22Rv1 (cell line): ENCODE measurements around the gene FABP7.

Experiments
- H3K27ac ChIP-seq: fragments of 450-650 bp; 2 replicates; pipeline ENCODE4 v1.5.1; 2017
- ZFX ChIP-seq: fragments of 450-650 bp; IDR thresholded peaks from 2 replicates; pipeline ENCODE4 v1.6.1; 2017; ENCODE audit warnings: antibody characterized with exemption, borderline replicate concordance
- TF ChIP-seq, protein P1 (sequence below): fragments of 450-650 bp; IDR thresholded peaks from 2 replicates; pipeline ENCODE4 v1.5.1; 2017; ENCODE audit warnings: mild to moderate bottlenecking

Gene FABP7

DNA sequence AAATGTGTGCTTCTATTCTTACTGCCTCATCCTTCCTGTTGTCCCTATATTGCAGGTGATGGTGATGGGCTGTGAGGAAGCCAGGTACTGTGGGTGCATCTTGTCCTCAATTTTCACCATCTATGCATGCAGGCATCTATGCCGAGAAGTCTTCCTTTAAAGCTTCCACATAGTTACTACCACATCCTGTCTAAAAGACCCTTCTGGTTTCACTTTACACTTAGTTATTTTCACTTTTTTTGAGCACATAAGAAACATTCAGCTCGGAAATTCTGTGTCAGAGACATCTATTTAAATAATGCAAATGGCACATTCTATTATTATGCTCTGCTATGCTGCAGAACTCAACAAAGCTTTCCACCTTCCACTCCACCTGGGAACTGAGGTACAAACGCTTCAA, 28.2 kb upstream of the FABP7 start:
- no peak for TF ChIP-seq ZFX
- TF ChIP-seq, protein P1, sequence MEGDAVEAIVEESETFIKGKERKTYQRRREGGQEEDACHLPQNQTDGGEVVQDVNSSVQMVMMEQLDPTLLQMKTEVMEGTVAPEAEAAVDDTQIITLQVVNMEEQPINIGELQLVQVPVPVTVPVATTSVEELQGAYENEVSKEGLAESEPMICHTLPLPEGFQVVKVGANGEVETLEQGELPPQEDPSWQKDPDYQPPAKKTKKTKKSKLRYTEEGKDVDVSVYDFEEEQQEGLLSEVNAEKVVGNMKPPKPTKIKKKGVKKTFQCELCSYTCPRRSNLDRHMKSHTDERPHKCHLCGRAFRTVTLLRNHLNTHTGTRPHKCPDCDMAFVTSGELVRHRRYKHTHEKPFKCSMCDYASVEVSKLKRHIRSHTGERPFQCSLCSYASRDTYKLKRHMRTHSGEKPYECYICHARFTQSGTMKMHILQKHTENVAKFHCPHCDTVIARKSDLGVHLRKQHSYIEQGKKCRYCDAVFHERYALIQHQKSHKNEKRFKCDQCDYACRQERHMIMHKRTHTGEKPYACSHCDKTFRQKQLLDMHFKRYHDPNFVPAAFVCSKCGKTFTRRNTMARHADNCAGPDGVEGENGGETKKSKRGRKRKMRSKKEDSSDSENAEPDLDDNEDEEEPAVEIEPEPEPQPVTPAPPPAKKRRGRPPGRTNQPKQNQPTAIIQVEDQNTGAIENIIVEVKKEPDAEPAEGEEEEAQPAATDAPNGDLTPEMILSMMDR, result no peak
- H3K27ac ChIP-seq, result no peak overlapping the region

DNA sequence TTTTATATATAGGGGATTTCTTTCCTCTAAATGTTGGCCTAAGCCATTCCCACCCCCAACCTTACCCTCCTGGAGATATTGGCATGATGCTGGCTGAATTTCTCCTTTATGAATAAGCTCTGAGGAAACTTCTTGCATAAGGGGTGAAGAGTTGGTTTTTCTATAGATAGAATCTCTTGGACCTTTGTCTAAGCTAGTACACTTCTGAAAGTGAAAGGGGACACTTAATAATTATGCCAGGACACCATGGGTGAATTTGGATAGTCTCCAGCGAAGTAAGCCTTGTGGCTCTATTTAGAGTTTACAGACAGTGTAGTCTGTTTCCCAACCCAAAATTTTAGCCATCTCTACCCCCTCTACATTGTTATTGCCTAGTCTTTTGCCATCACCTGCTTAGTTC, 27.1 kb upstream of the FABP7 start:
- H3K27ac ChIP-seq, result no peak overlapping the region
- TF ChIP-seq ZFX, result no peak
- TF ChIP-seq, protein P1, result no peak

DNA sequence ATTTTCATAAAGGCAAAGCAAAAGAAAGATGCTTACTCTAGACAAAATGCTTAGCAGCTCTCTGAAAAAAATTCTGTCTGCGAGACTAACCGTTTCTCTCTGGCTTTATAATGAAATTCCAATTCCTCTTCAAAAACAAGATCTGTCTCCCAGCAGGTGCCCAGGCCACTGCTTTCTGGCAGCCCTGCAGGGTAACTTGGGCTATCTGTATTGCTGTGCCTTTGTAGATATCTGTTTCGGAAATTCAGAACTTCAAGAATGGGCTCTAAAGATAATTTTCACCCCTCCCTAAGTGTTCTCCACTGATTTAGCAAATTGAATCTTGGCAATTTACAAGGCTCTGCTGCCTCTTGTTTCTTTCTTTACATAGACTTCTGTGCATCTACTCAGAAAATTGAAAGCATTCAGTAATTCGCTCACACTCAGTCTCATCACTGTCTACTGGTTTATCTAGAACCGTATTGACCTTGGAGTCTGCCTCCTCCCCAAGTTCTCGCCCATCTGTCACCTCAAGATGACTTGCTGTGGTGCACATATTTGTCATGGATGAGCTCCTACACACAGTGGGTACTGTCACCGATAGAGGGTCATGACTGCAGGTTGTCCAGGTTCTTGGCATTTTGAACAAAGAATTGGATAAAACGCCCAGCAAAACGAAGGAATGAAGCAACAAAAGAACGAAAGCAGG, 26.4 kb upstream of the FABP7 start:
- TF ChIP-seq, protein P1, result no peak
- TF ChIP-seq ZFX, result no peak
- no peak overlapping the region for H3K27ac ChIP-seq

DNA sequence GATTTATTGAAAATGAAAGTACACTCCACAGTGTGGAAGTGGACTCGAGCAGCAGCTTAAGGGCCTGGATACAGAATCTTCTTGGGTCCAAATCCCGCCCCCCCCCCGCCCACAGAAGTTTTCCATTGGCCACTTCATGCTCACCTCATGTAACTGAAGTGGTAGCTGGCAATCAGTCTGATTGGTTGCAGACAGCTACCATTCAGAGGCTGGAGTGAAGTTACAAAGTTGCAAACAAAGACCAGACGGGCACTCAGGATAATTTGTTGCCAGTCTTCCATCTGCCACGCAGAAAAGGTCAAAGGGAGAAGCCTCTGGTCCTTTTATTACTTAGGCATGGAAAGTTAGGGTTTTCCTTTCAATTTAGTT, 25.8 kb upstream of the FABP7 start:
- TF ChIP-seq, protein P1, result no peak
- no peak for TF ChIP-seq ZFX
- H3K27ac ChIP-seq, result no peak overlapping the region

DNA sequence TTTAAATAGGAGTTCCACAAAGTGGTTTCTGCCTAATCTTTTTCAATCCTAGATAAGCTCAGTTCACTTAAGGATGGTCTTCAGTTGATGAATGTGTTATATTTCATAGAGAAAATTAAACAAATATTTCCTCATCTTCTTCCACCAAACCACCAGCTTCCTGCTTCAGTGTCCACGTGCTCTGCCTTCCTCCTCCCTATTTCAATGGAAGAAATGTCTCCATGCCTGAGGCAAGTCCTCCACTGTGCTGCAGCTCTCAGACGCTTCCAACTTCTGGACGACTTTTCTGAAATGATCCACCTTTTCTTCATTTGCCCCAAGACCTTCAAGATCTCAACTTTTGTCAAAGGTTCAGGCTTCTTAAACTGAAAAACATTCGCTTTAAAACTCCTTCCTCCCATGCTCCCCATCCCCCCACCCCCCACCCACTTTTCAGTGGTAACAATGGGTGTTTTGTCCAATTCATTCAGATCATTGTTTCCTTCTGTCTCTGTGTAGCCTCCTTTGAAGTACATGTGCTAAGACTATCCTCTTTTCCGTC, 25.3 kb upstream of the FABP7 start:
- TF ChIP-seq ZFX, result no peak
- TF ChIP-seq, protein P1, result no peak

DNA sequence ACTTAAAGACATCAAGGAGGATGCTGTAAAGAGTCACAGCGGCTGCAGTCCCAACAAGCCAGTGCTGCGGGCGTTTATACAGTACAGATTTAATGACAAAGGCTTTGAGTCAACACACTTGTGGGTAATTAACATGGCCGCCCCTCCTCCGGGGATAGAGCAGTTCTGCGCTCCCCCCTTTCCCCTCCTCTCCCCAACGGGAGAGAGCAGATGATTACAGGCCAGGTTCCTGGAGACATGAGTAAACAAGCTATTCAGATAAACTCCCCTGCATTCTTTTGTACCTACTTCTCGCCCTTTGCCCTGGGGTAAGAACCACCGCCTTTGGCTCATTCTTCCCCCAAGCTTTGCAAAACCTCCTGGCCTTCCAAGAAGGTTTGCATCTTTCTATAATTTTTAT, 23.6 kb upstream of the FABP7 start:
- TF ChIP-seq, protein P1, result no peak
- TF ChIP-seq ZFX, result no peak

More for the DNA sequence above, 25.3 kb upstream of the FABP7 start:
- no peak overlapping the region for H3K27ac ChIP-seq

DNA sequence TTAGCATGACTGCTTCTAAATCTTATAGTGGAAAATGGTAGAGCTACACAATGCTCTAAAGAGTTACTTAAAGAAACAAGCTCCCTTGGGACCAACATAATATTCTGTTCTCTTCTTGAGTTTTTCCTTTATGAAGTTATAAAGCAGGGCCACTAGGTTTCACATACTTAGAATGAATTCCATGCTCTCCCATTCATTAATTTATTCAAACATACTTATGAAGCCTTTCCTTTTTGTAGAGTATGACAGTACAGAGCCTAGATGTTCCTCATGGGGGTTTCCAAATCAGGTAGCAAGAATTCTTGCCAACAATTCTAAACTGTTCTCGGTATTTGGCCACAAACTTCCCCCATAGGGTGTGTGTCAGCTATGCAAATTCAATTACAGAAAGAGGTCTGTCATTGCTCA, 20.6 kb upstream of the FABP7 start:
- TF ChIP-seq, protein P1, result no peak
- no peak for TF ChIP-seq ZFX

More for the DNA sequence above, 23.6 kb upstream of the FABP7 start:
- H3K27ac ChIP-seq, result no peak overlapping the region

More for the DNA sequence above, 20.6 kb upstream of the FABP7 start:
- no peak overlapping the region for H3K27ac ChIP-seq
